Neural progenitor cell (in vitro differentiated cells): ENCODE measurements around the gene YPEL2. TPM values are rescaled to one million over a fixed set of nuclear protein-coding genes. Genes with fewer than 3 reads are reported as not detected.

Experiments used
- DNase-seq: peaks from one replicate; pipeline ENCODE4 v3.0.0-alpha.2; 2016; ENCODE audit warnings: low spot score
- H2AFZ ChIP-seq: fragments of 200-600 bp; sonication (generic); replicated peaks from 2 replicates; pipeline ENCODE4 v1.6.1; 2016; ENCODE audit warnings: antibody characterized with exemption
- H3F3A ChIP-seq: fragments of 200-600 bp; sonication (generic); 2 replicates; pipeline ENCODE4 v1.6.1; 2016; ENCODE audit warnings: antibody characterized with exemption, low read depth
- H3K27ac ChIP-seq: fragments of 200-600 bp; sonication (generic); 2 replicates; pipeline ENCODE4 v1.5.1; 2016; ENCODE audit warnings: mild to moderate bottlenecking
- H3K27me3 ChIP-seq: fragments of 200-600 bp; sonication (generic); 2 replicates; pipeline ENCODE4 v1.6.1; 2016; ENCODE audit warnings: mild to moderate bottlenecking, moderate library complexity
- H3K36me3 ChIP-seq: fragments of 200-600 bp; sonication (generic); 2 replicates; pipeline ENCODE4 v1.5.1; 2016
- H3K4me1 ChIP-seq: fragments of 200-600 bp; sonication (generic); 2 replicates; pipeline ENCODE4 v1.6.1; 2016; ENCODE audit warnings: mixed run types
- H3K4me2 ChIP-seq: fragments of 200-600 bp; sonication (generic); 2 replicates; pipeline ENCODE4 v1.6.1; 2016
- H3K4me3 ChIP-seq: fragments of 200-600 bp; sonication (generic); 2 replicates; pipeline ENCODE4 v1.5.1; 2016
- H3K79me2 ChIP-seq: fragments of 200-600 bp; sonication (generic); 2 replicates; pipeline ENCODE4 v1.6.1; 2016; ENCODE audit warnings: low read depth
- H3K9ac ChIP-seq: fragments of 200-600 bp; sonication (generic); 2 replicates; pipeline ENCODE4 v1.6.1; 2016
- H3K9me3 ChIP-seq: fragments of 200-600 bp; sonication (generic); 2 replicates; pipeline ENCODE4 v1.5.1; 2016; ENCODE audit warnings: low read depth
- H4K20me1 ChIP-seq: fragments of 200-600 bp; sonication (generic); 2 replicates; pipeline ENCODE4 v1.6.1; 2016; ENCODE audit warnings: low read depth
- H3K27ac Mint-ChIP-seq: 3 replicates; pipeline ENCODE4 v1.8.0; 2021; ENCODE audit warnings: mixed read lengths
- H3K27me3 Mint-ChIP-seq: 2 replicates; pipeline ENCODE4 v1.8.0; 2022; ENCODE audit warnings: low read depth, mild to moderate bottlenecking, inconsistent platforms, moderate library complexity, mixed read lengths; ENCODE audit not compliant: insufficient read depth
- H3K36me3 Mint-ChIP-seq: 3 replicates; pipeline ENCODE4 v1.8.0; 2021; ENCODE audit warnings: mixed read lengths
- H3K4me1 Mint-ChIP-seq: 3 replicates; pipeline ENCODE4 v1.8.0; 2021; ENCODE audit warnings: mixed read lengths
- H3K4me3 Mint-ChIP-seq: 3 replicates; pipeline ENCODE4 v1.8.0; 2021; ENCODE audit warnings: mild to moderate bottlenecking, moderate library complexity, mixed read lengths
- H3K9me3 Mint-ChIP-seq: 3 replicates; pipeline ENCODE4 v1.8.0; 2020; ENCODE audit warnings: mixed read lengths
- EZH2 ChIP-seq: fragments of 200-600 bp; sonication (generic); IDR thresholded peaks from 2 replicates; pipeline ENCODE4 v1.6.1; 2017; ENCODE audit warnings: antibody characterized with exemption, mild to moderate bottlenecking, moderate library complexity
- EZH2phosphoT487 ChIP-seq: fragments of 200-600 bp; sonication (generic); IDR thresholded peaks from 2 replicates; pipeline ENCODE4 v1.6.1; 2017; ENCODE audit warnings: antibody characterized with exemption
- total RNA-seq: library from RNA; depleted of rRNA; stranded (reverse); fragments of >200 nt; gene quantifications from 2 replicates; pipeline ENCODE4 v1.2.3, GENCODE V29; 2015; ENCODE audit warnings: low replicate concordance
- TF ChIP-seq, protein P1 (sequence below): fragments of 200-600 bp; sonication (generic); IDR thresholded peaks from 2 replicates; pipeline ENCODE4 v1.5.1; 2017; ENCODE audit warnings: antibody characterized with exemption, mild to moderate bottlenecking

YPEL2 gene
- total RNA-seq, 1 donor from 2014 or later, result 38.0 TPM

DNA sequence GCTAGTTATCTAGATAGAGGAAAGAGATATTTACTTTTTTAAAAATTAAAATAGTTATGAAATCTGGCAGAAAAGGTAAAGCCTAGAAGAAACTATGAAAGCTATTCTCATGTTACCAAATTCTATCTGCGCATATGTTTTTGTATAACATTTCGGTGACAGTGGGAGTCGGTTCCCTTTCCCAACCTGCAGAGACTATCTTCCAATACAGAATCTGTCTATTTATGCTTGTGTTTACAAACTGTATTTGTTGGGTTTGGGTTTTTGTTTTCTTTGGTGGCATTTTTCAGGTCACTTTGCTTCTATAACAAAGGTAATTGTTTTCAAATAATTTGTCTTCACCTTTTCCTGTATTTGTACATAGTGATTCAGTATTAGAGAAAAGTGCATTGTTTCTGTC is 69.8 kb downstream of the YPEL2 start:
- Histone ChIP-seq H3F3A (no peaks in the 10 kb centered on the region), H3K4me3 (no peak overlapping the region), H3K9me3 (no peaks in the 10 kb centered on the region), H3K79me2 (no peaks in the 10 kb centered on the region), H3K9ac (no peak overlapping the region), H2AFZ (no peak overlapping the region), H3K4me2 (no peak overlapping the region), H4K20me1 (no peaks in the 10 kb centered on the region), H3K4me1 (peaks cover under 1% of the 10 kb centered on the region), H3K36me3 (no peaks in the 10 kb centered on the region), H3K27ac (no peak overlapping the region), H3K27me3 (no peaks in the 10 kb centered on the region)
- H3K9me3 Mint-ChIP-seq, result peaks cover 3% of the 10 kb centered on the region
- no peak for DNase-seq
- H3K4me1 Mint-ChIP-seq, result peaks cover 36% of the 10 kb centered on the region
- H3K27me3 Mint-ChIP-seq, result peaks cover 4% of the 10 kb centered on the region
- H3K27ac Mint-ChIP-seq, result no peak overlapping the region
- TF ChIP-seq, protein P1, sequence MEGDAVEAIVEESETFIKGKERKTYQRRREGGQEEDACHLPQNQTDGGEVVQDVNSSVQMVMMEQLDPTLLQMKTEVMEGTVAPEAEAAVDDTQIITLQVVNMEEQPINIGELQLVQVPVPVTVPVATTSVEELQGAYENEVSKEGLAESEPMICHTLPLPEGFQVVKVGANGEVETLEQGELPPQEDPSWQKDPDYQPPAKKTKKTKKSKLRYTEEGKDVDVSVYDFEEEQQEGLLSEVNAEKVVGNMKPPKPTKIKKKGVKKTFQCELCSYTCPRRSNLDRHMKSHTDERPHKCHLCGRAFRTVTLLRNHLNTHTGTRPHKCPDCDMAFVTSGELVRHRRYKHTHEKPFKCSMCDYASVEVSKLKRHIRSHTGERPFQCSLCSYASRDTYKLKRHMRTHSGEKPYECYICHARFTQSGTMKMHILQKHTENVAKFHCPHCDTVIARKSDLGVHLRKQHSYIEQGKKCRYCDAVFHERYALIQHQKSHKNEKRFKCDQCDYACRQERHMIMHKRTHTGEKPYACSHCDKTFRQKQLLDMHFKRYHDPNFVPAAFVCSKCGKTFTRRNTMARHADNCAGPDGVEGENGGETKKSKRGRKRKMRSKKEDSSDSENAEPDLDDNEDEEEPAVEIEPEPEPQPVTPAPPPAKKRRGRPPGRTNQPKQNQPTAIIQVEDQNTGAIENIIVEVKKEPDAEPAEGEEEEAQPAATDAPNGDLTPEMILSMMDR, result no peak
- TF ChIP-seq EZH2 (no peak), EZH2phosphoT487 (no peak)
- H3K36me3 Mint-ChIP-seq, result peaks cover 18% of the 10 kb centered on the region
- H3K4me3 Mint-ChIP-seq, result no peak overlapping the region

DNA sequence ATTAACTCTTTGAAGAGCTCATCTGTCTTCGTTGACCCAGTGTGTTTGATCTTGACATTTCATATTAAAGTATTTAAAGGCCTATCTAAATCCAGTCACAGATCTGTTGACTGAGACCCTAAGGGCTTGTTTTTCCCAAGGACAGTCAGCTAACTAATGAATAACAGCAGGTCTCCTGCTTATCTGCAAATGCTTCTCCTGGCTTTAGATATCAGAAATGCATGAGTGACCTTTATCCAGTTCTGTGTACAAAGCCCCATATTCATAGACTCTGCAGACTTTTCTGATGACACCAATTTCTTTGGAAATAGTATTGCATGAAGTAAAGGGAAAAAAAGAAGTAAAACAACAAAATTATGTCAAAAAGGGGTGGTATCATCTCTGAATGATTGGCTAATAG is 70.3 kb downstream of the YPEL2 start:
- H3K4me3 Mint-ChIP-seq, result no peak overlapping the region
- peaks cover 5% of the 10 kb centered on the region for H3K4me1 ChIP-seq
- no peaks in the 10 kb centered on the region for H3K9me3 ChIP-seq
- H4K20me1 ChIP-seq, result no peaks in the 10 kb centered on the region
- no peaks in the 10 kb centered on the region for H3K36me3 ChIP-seq
- TF ChIP-seq, protein P1, result no peak
- TF ChIP-seq EZH2phosphoT487 (no peak), EZH2 (no peak)
- H3K27ac ChIP-seq, result no peak overlapping the region
- H3K4me2 ChIP-seq, result no peak overlapping the region
- no peak overlapping the region for H3K9ac ChIP-seq
- no peaks in the 10 kb centered on the region for H3K79me2 ChIP-seq
- peaks cover 16% of the 10 kb centered on the region for H3K36me3 Mint-ChIP-seq
- no peak overlapping the region for H3K27ac Mint-ChIP-seq
- no peaks in the 10 kb centered on the region for H3K27me3 ChIP-seq
- no peak for DNase-seq
- H3K9me3 Mint-ChIP-seq, result peaks cover 3% of the 10 kb centered on the region
- H3F3A ChIP-seq, result no peaks in the 10 kb centered on the region
- H3K4me3 ChIP-seq, result no peak overlapping the region
- H2AFZ ChIP-seq, result no peak overlapping the region
- peaks cover 40% of the 10 kb centered on the region for H3K4me1 Mint-ChIP-seq
- H3K27me3 Mint-ChIP-seq, result peaks cover under 1% of the 10 kb centered on the region

DNA sequence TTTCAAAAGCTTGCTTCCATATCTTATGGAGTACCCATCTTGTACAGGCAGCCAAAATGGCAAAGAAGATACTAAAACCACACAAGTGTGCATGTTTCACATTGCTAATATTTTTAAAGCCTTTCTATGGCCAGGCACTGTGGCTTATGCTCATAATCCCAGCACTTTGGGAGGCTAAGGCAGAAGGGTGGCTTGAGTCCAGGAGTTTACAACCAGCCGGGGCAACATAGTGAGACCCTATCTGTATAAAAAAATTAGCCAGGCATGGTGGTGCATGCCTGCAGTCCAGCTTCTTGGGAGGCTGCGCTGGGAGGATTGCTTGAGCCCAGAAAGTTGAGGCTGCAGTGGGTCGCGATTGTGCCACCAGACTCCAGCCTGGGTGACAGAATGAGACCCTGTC is 71.3 kb downstream of the YPEL2 start:
- H3K36me3 Mint-ChIP-seq, result peaks cover 8% of the 10 kb centered on the region
- TF ChIP-seq, protein P1, result no peak
- TF ChIP-seq EZH2phosphoT487, result no peak
- TF ChIP-seq EZH2, result no peak
- H3K9me3 Mint-ChIP-seq, result no peaks in the 10 kb centered on the region
- H4K20me1 ChIP-seq, result no peaks in the 10 kb centered on the region
- no peak overlapping the region for H3K27ac ChIP-seq
- H3K79me2 ChIP-seq, result no peaks in the 10 kb centered on the region
- no peak overlapping the region for H2AFZ ChIP-seq
- no peak overlapping the region for H3K4me2 ChIP-seq
- H3K4me3 ChIP-seq, result no peak overlapping the region
- H3K27me3 Mint-ChIP-seq, result peaks cover 4% of the 10 kb centered on the region
- peaks cover 45% of the 10 kb centered on the region for H3K4me1 Mint-ChIP-seq
- H3K27me3 ChIP-seq, result no peaks in the 10 kb centered on the region
- no peak overlapping the region for H3K27ac Mint-ChIP-seq
- no peaks in the 10 kb centered on the region for H3K36me3 ChIP-seq
- no peak overlapping the region for H3K9ac ChIP-seq
- DNase-seq, result no peak
- H3K4me3 Mint-ChIP-seq, result no peak overlapping the region
- H3F3A ChIP-seq, result peaks cover 4% of the 10 kb centered on the region
- no peaks in the 10 kb centered on the region for H3K9me3 ChIP-seq
- peaks cover 10% of the 10 kb centered on the region for H3K4me1 ChIP-seq
